ENCODE measurements around the gene ANTXR1. TPM values are rescaled to one million over a fixed set of nuclear protein-coding genes. Genes with fewer than 3 reads are reported as not detected.

The ANTXR1 gene
- total RNA-seq, 3 donors from 2014 or later (not counting 1 experiment from before 2014, with no cell fraction given): not detected

DNA sequence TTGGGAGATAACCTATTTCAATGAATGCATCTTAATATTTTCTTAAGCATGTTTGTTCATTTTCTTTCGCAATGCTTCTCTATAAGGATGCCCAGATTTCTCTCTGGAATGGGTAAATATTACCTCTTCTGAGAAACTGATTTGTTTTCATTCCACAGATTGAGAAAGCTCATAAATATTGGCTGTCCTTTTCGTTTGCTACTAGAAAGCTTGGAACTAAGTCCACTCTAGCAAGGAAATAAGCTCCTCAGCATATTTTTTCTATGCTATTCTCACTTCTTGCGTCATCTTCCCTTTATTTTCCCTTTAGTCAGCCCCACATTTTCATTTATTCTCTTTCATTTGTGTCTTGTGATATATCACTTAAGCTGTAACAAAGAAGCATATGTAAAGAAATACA lies 76.3 kb downstream of the ANTXR1 start:
- TF ChIP-seq CTCF (IDR thresholded peaks at IDR 0.05): no peak
- H3K27me3 ChIP-seq (ENCODE audit: control insufficient read depth, insufficient read depth, low read length): peaks cover 8% of the 10 kb centered on the region
- DNase-seq: no peak
- no peak overlapping the region for H3K27ac ChIP-seq (ENCODE audit: low read length)
- no peak overlapping the region for H3K27ac Mint-ChIP-seq
- no peaks in the 10 kb centered on the region for H3K36me3 Mint-ChIP-seq
- H3K4me1 Mint-ChIP-seq: peaks cover 13 to 19% of the 10 kb centered on the region in 2 donors
- no peak overlapping the region for H3K4me3 Mint-ChIP-seq
- WGBS (ENCODE audit: insufficient coverage): 90% methylated on average over 3 of the region's 3 CpGs
- ATAC-seq: no peak
- H3K27me3 Mint-ChIP-seq (ENCODE audit: low read depth in 2 of 2): peaks cover under 1 to 16% of the 10 kb centered on the region in 2 donors
- no peaks in the 10 kb centered on the region for H3K9me3 ChIP-seq (ENCODE audit: control insufficient read depth, insufficient read depth, low read length)
- H3K4me3 ChIP-seq (ENCODE audit: low read length): no peak overlapping the region
- no peaks in the 10 kb centered on the region for H3K9me3 Mint-ChIP-seq
- intact Hi-C loops (cut with micrococcal nuclease): no loop called here
- no peaks in the 10 kb centered on the region for H3K36me3 ChIP-seq (ENCODE audit: control insufficient read depth, insufficient read depth, low read length)
- no peaks in the 10 kb centered on the region for H3K4me1 ChIP-seq (ENCODE audit: control insufficient read depth, insufficient read depth, low read length)

GRCh38 chr2:69089998-69090397 lies 77.0 kb downstream of the ANTXR1 start:
- intact Hi-C loops (cut with micrococcal nuclease): no loop called here
- Mint-ChIP-seq H3K4me1 (peaks cover 13 to 19% of the 10 kb centered on the region in 2 donors), H3K27ac (no peak overlapping the region)

GRCh38 chr2:69090820-69091219 lies 77.8 kb downstream of the ANTXR1 start:
- H3K4me1 ChIP-seq (ENCODE audit: control insufficient read depth, insufficient read depth, low read length): no peaks in the 10 kb centered on the region
- H3K36me3 Mint-ChIP-seq: no peaks in the 10 kb centered on the region
- WGBS (ENCODE audit: insufficient coverage): 85% methylated on average over 6 of the region's 6 CpGs
- ATAC-seq (no peak), DNase-seq (no peak)
- intact Hi-C loops (cut with micrococcal nuclease): no loop called here
- TF ChIP-seq CTCF (IDR thresholded peaks at IDR 0.05): no peak
- no peaks in the 10 kb centered on the region for H3K36me3 ChIP-seq (ENCODE audit: control insufficient read depth, insufficient read depth, low read length)
- H3K4me3 Mint-ChIP-seq: no peak overlapping the region
- no peaks in the 10 kb centered on the region for H3K9me3 ChIP-seq (ENCODE audit: control insufficient read depth, insufficient read depth, low read length)
- H3K27me3 Mint-ChIP-seq (ENCODE audit: low read depth in 2 of 2): peaks cover 6 to 20% of the 10 kb centered on the region in 2 donors
- H3K27ac ChIP-seq (ENCODE audit: low read length): no peak overlapping the region
- no peaks in the 10 kb centered on the region for H3K9me3 Mint-ChIP-seq
- peaks cover 13 to 19% of the 10 kb centered on the region in 2 donors for H3K4me1 Mint-ChIP-seq
- H3K27me3 ChIP-seq (ENCODE audit: control insufficient read depth, insufficient read depth, low read length): peaks cover 5% of the 10 kb centered on the region
- no peak overlapping the region for H3K4me3 ChIP-seq (ENCODE audit: low read length)
- no peak overlapping the region for H3K27ac Mint-ChIP-seq

More at GRCh38 chr2:69089998-69090397, 77.0 kb downstream of the ANTXR1 start:
- H3K9me3 ChIP-seq (ENCODE audit: control insufficient read depth, insufficient read depth, low read length): no peaks in the 10 kb centered on the region
- no peaks in the 10 kb centered on the region for H3K9me3 Mint-ChIP-seq
- no peak overlapping the region for H3K4me3 Mint-ChIP-seq
- 80% methylated on average over 1 of the region's 1 CpG for WGBS (ENCODE audit: insufficient coverage)
- ATAC-seq: no peak
- no peak for TF ChIP-seq CTCF (IDR thresholded peaks at IDR 0.05)
- H3K36me3 ChIP-seq (ENCODE audit: control insufficient read depth, insufficient read depth, low read length): no peaks in the 10 kb centered on the region
- peaks cover 1 to 16% of the 10 kb centered on the region in 2 donors for H3K27me3 Mint-ChIP-seq (ENCODE audit: low read depth in 2 of 2)
- no peak overlapping the region for H3K4me3 ChIP-seq (ENCODE audit: low read length)
- H3K27me3 ChIP-seq (ENCODE audit: control insufficient read depth, insufficient read depth, low read length): peaks cover 8% of the 10 kb centered on the region
- no peak overlapping the region for H3K27ac ChIP-seq (ENCODE audit: low read length)
- DNase-seq: no peak
- no peaks in the 10 kb centered on the region for H3K4me1 ChIP-seq (ENCODE audit: control insufficient read depth, insufficient read depth, low read length)
- H3K36me3 Mint-ChIP-seq: no peaks in the 10 kb centered on the region

- intact Hi-C loops (cut with micrococcal nuclease): no loop called here
- TF ChIP-seq CTCF (IDR thresholded peaks at IDR 0.05): no peak
- no peaks in the 10 kb centered on the region for H3K4me1 ChIP-seq (ENCODE audit: control insufficient read depth, insufficient read depth, low read length)
- WGBS (ENCODE audit: insufficient coverage): 92% methylated on average over 1 of the region's 1 CpG
- H3K9me3 ChIP-seq (ENCODE audit: control insufficient read depth, insufficient read depth, low read length): no peaks in the 10 kb centered on the region
- Mint-ChIP-seq H3K36me3 (no peaks in the 10 kb centered on the region), H3K9me3 (no peaks in the 10 kb centered on the region), H3K27ac (no peak overlapping the region), H3K27me3 (ENCODE audit: low read depth in 2 of 2) (peaks cover 6 to 17% of the 10 kb centered on the region in 2 donors), H3K4me1 (peaks cover 0 to under 1% of the 10 kb centered on the region in 2 donors), H3K4me3 (no peak overlapping the region)
- H3K36me3 ChIP-seq (ENCODE audit: control insufficient read depth, insufficient read depth, low read length): no peaks in the 10 kb centered on the region
- H3K4me3 ChIP-seq (ENCODE audit: low read length): no peak overlapping the region
- ATAC-seq (no peak), DNase-seq (no peak)
- no peak overlapping the region for H3K27ac ChIP-seq (ENCODE audit: low read length)
- H3K27me3 ChIP-seq (ENCODE audit: control insufficient read depth, insufficient read depth, low read length): peaks cover 5% of the 10 kb centered on the region
These were observed 79.9 kb downstream of the ANTXR1 start for GRCh38 chr2:69092857-69093256.
